ENCODE measurements around the gene PHLDA2.
A peak's percentile ranks its signal among the peaks of the same experiment; 100 is the strongest.

PHLDA2 gene

GRCh38 chr11:2915473-2915872 lies 13.7 kb downstream of the PHLDA2 start:
- no peaks in the 10 kb centered on the region for H3K9me3 ChIP-seq (ENCODE audit: control insufficient read depth, insufficient read depth, low read depth, low read length)
- TF ChIP-seq ZFP3 (tag by site-specific recombination; IDR thresholded peaks at IDR 0.05; ENCODE audit: low read depth) (peak; percentile 74), YY1 (tag by site-specific recombination; IDR thresholded peaks at IDR 0.05) (no peak)
- H3K4me1 ChIP-seq (ENCODE audit: control insufficient read depth, insufficient read depth, low read length) = no peaks in the 10 kb centered on the region
- no peak overlapping the region for H3K27ac ChIP-seq (ENCODE audit: extremely low read depth, low read depth, low read length)
- ChIA-PET CTCF (interaction anchor here (1.6 kb wide), 1 partner anchor 15 kb away, joined by 7 read pairs; no protein-coding TSS in a partner anchor), POLR2A (interaction anchor here (0.6 to 0.7 kb wide), 2 partner anchors 14 kb away, joined by 3 read pairs; partner anchors contain the start of gene PHLDA2)
- no peaks in the 10 kb centered on the region for H3K36me3 ChIP-seq (ENCODE audit: control insufficient read depth in 2 of 2, insufficient read depth in 1 of 2, low read length in 2 of 2)
- no peak overlapping the region for H3K4me3 ChIP-seq (ENCODE audit: low read depth, low read length)

DNA sequence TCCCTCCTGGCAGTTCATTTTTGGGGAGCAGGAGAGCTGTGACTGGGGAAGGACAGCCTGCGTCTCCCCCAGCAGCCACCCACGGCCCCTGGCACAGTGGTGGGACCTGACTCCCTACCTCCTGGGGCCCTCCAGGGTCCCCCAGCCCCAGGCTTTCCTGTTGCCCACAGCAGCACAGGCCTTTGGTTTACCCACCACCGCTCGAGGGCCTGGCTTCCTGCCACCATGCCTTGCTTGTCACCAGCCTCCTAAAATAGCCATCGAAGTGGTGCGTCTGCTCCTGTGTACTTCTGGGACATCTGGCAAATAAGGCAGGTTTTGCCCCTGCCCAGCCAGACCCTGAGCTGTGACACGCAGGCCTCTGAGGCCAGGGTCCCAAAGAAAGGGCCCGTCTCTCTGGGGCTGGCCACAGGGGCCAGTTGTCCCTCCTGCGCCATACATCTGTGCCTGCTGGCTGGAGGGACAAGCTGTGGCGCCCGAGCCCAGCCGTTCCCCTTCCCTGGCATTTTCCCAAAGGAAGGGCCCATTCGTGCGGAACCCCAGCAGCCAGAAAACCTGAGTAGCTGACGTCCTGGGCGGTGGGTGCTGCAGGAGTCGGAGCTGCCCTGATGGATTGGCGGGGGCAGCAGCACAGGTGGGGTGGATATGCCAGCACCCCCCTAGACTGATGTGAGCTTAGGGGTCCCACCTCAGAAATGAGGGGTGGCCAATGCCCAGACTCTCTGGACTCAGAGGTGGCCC lies 14.6 kb downstream of the PHLDA2 start:
- H3K27ac ChIP-seq (ENCODE audit: extremely low read depth, low read depth, low read length) = no peak overlapping the region
- no peaks in the 10 kb centered on the region for H3K4me1 ChIP-seq (ENCODE audit: control insufficient read depth, insufficient read depth, low read length)

DNA sequence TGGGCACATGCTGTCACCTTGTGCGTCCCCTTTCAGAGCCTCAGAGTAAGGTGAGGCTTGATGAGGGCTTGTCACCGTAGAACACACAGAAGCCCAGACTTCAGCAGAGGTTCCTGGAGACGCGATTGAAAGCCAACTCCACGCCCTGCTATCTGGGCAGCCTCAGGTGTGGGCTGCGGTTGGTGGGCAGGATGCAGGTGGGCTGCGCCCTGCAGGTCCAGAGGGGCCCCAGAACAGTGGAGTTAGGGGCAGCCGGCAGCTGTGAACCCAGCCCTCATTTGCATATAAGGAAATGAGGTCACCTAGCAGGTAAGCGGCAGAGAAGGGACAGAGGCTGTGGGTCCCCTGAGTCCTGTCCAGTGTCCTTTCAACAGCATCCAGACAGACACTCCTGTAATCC lies 15.4 kb downstream of the PHLDA2 start:
- Histone ChIP-seq H3K9me3 (ENCODE audit: control insufficient read depth, insufficient read depth, low read depth, low read length) (no peaks in the 10 kb centered on the region), H3K36me3 (ENCODE audit: control insufficient read depth in 2 of 2, insufficient read depth in 1 of 2, low read length in 2 of 2) (no peaks in the 10 kb centered on the region), H3K4me1 (ENCODE audit: control insufficient read depth, insufficient read depth, low read length) (no peaks in the 10 kb centered on the region), H3K4me3 (ENCODE audit: low read depth, low read length) (no peak overlapping the region), H3K27ac (ENCODE audit: extremely low read depth, low read depth, low read length) (no peak overlapping the region)
- ChIA-PET POLR2A (interaction anchor here (3.1 kb wide), 1 partner anchor 16 kb away, joined by 15 read pairs; the partner anchor contains the start of gene PHLDA2), CTCF (interaction anchor here (0.6 to 1.5 kb wide), 4 partner anchors 11 to 721 kb away, joined by 3 to 4 read pairs (median 3); no protein-coding TSS in a partner anchor)
- TF ChIP-seq ZNF777 (tag by site-specific recombination; IDR thresholded peaks at IDR 0.05; ENCODE audit: borderline replicate concordance) (no peak), KLF1 (tag by site-specific recombination; IDR thresholded peaks at IDR 0.05) (no peak), WT1 (tag by site-specific recombination; IDR thresholded peaks at IDR 0.05) (no peak), ZNF302 (tag by site-specific recombination; IDR thresholded peaks at IDR 0.05; ENCODE audit: low read depth) (no peak), ZIC2 (tag by site-specific recombination; IDR thresholded peaks at IDR 0.05) (no peak), PRDM2 (tag by site-specific recombination; IDR thresholded peaks at IDR 0.05; ENCODE audit: borderline replicate concordance) (no peak), ZNF473 (tag by site-specific recombination; IDR thresholded peaks at IDR 0.05) (no peak), ZNF23 (tag by site-specific recombination; IDR thresholded peaks at IDR 0.05; ENCODE audit: borderline replicate concordance) (no peak), ZNF211 (tag by site-specific recombination; IDR thresholded peaks at IDR 0.05; ENCODE audit: low read depth) (no peak), ZNF335 (tag by site-specific recombination; conservative IDR thresholded peaks at IDR 0.05) (no peak), ZBTB26 (tag by site-specific recombination; optimal IDR thresholded peaks at IDR 0.05) (no peak)
- TF ChIP-seq, protein P1, sequence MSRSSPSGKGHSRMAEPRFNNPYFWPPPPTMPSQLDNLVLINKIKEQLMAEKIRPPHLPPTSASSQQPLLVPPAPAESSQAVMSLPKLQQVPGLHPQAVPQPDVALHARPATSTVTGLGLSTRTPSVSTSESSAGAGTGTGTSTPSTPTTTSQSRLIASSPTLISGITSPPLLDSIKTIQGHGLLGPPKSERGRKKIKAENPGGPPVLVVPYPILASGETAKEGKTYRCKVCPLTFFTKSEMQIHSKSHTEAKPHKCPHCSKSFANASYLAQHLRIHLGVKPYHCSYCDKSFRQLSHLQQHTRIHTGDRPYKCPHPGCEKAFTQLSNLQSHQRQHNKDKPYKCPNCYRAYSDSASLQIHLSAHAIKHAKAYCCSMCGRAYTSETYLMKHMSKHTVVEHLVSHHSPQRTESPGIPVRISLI (tag by site-specific recombination; IDR thresholded peaks at IDR 0.05) = no peak

More for the DNA sequence above, 14.6 kb downstream of the PHLDA2 start:
- Histone ChIP-seq H3K4me3 (ENCODE audit: low read depth, low read length) (no peak overlapping the region), H3K36me3 (ENCODE audit: control insufficient read depth in 2 of 2, insufficient read depth in 1 of 2, low read length in 2 of 2) (no peaks in the 10 kb centered on the region), H3K9me3 (ENCODE audit: control insufficient read depth, insufficient read depth, low read depth, low read length) (no peaks in the 10 kb centered on the region)
- TF ChIP-seq MZF1 (tag by site-specific recombination; IDR thresholded peaks at IDR 0.05; ENCODE audit: borderline replicate concordance) (no peak), ZNF423 (tag by site-specific recombination; IDR thresholded peaks at IDR 0.05) (no peak), ZXDB (tag by site-specific recombination; IDR thresholded peaks at IDR 0.05) (no peak), PRDM1 (tag by site-specific recombination; IDR thresholded peaks at IDR 0.05) (no peak), ZNF747 (tag by site-specific recombination; IDR thresholded peaks at IDR 0.05) (no peak), ZIC2 (tag by site-specific recombination; IDR thresholded peaks at IDR 0.05) (no peak), ZNF138 (tag by site-specific recombination; IDR thresholded peaks at IDR 0.05; ENCODE audit: borderline replicate concordance) (no peak), PRDM6 (tag by site-specific recombination; IDR thresholded peaks at IDR 0.05) (no peak)
- ChIA-PET CTCF (no interaction called here), POLR2A (interaction anchor here (0.7 kb wide), 1 partner anchor 15 kb away, joined by 3 read pairs; the partner anchor contains the start of gene PHLDA2)
